ENCODE data around the gene FBXO31. TPM values are rescaled to one million over a fixed set of nuclear protein-coding genes. Genes with fewer than 3 reads are reported as not detected.
A peak's percentile ranks its signal among the peaks of the same experiment; 100 is the strongest.

The FBXO31 gene
- total and polyA plus RNA-seq, 2 of the 13 experiments (the other 11 are each of a cell fraction or from before 2014, with no cell fraction given): 92.4 to 101 TPM

- TF ChIP-seq, protein P1, sequence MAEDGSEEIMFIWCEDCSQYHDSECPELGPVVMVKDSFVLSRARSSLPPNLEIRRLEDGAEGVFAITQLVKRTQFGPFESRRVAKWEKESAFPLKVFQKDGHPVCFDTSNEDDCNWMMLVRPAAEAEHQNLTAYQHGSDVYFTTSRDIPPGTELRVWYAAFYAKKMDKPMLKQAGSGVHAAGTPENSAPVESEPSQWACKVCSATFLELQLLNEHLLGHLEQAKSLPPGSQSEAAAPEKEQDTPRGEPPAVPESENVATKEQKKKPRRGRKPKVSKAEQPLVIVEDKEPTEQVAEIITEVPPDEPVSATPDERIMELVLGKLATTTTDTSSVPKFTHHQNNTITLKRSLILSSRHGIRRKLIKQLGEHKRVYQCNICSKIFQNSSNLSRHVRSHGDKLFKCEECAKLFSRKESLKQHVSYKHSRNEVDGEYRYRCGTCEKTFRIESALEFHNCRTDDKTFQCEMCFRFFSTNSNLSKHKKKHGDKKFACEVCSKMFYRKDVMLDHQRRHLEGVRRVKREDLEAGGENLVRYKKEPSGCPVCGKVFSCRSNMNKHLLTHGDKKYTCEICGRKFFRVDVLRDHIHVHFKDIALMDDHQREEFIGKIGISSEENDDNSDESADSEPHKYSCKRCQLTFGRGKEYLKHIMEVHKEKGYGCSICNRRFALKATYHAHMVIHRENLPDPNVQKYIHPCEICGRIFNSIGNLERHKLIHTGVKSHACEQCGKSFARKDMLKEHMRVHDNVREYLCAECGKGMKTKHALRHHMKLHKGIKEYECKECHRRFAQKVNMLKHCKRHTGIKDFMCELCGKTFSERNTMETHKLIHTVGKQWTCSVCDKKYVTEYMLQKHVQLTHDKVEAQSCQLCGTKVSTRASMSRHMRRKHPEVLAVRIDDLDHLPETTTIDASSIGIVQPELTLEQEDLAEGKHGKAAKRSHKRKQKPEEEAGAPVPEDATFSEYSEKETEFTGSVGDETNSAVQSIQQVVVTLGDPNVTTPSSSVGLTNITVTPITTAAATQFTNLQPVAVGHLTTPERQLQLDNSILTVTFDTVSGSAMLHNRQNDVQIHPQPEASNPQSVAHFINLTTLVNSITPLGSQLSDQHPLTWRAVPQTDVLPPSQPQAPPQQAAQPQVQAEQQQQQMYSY (CRISPR knock-in tag; IDR thresholded peaks at IDR 0.05): no peak; the same call in 1 of the 2 replicates
- no peak; the same call in none of the 2 replicates for TF ChIP-seq ZMYM3 (CRISPR knock-in tag; IDR thresholded peaks at IDR 0.05)
- 0 out of 2 replicates have a peak, but pooled peaks have one; percentile 79 for TF ChIP-seq ZNF530 (CRISPR knock-in tag; IDR thresholded peaks at IDR 0.05; ENCODE audit: low read depth)
- no peak for TF ChIP-seq ZNF264 (CRISPR knock-in tag; IDR thresholded peaks at IDR 0.05)
- peak; percentile 40 for TF ChIP-seq U2AF1 (optimal IDR thresholded peaks at IDR 0.05; ENCODE audit: low read depth, low read length)
- peak; percentile 74 for TF ChIP-seq PHF21A (CRISPR knock-in tag; IDR thresholded peaks at IDR 0.05)
- peak; percentile 75; the same call in 1 of the 2 replicates for TF ChIP-seq ZSCAN25 (CRISPR knock-in tag; IDR thresholded peaks at IDR 0.05)
- no peak for TF ChIP-seq ERF (CRISPR knock-in tag; IDR thresholded peaks at IDR 0.05)
- TF ChIP-seq ZNF543 (CRISPR knock-in tag; IDR thresholded peaks at IDR 0.05): peak; percentile 41; the same call in 1 of the 2 replicates
- TF ChIP-seq POLR2A (IDR thresholded peaks at IDR 0.05; ENCODE audit: insufficient read depth in 1 of 2, low read depth in 2 of 2, low read length in 2 of 2): peak in 1 of 2 experiments; percentile 70; a peak in 1 of 4 replicates
- TF ChIP-seq MAX (IDR thresholded peaks at IDR 0.05): peak; percentile 53; the same call in 1 of the 2 replicates
- 0 out of 2 replicates have a peak, but pooled peaks have one; percentile 32 for TF ChIP-seq DPF2 (CRISPR knock-in tag; IDR thresholded peaks at IDR 0.05; ENCODE audit: borderline replicate concordance, low read depth)
- TF ChIP-seq, protein P2, sequence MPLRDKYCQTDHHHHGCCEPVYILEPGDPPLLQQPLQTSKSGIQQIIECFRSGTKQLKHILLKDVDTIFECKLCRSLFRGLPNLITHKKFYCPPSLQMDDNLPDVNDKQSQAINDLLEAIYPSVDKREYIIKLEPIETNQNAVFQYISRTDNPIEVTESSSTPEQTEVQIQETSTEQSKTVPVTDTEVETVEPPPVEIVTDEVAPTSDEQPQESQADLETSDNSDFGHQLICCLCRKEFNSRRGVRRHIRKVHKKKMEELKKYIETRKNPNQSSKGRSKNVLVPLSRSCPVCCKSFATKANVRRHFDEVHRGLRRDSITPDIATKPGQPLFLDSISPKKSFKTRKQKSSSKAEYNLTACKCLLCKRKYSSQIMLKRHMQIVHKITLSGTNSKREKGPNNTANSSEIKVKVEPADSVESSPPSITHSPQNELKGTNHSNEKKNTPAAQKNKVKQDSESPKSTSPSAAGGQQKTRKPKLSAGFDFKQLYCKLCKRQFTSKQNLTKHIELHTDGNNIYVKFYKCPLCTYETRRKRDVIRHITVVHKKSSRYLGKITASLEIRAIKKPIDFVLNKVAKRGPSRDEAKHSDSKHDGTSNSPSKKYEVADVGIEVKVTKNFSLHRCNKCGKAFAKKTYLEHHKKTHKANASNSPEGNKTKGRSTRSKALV (CRISPR knock-in tag; IDR thresholded peaks at IDR 0.05): no peak
- TF ChIP-seq, protein P3, sequence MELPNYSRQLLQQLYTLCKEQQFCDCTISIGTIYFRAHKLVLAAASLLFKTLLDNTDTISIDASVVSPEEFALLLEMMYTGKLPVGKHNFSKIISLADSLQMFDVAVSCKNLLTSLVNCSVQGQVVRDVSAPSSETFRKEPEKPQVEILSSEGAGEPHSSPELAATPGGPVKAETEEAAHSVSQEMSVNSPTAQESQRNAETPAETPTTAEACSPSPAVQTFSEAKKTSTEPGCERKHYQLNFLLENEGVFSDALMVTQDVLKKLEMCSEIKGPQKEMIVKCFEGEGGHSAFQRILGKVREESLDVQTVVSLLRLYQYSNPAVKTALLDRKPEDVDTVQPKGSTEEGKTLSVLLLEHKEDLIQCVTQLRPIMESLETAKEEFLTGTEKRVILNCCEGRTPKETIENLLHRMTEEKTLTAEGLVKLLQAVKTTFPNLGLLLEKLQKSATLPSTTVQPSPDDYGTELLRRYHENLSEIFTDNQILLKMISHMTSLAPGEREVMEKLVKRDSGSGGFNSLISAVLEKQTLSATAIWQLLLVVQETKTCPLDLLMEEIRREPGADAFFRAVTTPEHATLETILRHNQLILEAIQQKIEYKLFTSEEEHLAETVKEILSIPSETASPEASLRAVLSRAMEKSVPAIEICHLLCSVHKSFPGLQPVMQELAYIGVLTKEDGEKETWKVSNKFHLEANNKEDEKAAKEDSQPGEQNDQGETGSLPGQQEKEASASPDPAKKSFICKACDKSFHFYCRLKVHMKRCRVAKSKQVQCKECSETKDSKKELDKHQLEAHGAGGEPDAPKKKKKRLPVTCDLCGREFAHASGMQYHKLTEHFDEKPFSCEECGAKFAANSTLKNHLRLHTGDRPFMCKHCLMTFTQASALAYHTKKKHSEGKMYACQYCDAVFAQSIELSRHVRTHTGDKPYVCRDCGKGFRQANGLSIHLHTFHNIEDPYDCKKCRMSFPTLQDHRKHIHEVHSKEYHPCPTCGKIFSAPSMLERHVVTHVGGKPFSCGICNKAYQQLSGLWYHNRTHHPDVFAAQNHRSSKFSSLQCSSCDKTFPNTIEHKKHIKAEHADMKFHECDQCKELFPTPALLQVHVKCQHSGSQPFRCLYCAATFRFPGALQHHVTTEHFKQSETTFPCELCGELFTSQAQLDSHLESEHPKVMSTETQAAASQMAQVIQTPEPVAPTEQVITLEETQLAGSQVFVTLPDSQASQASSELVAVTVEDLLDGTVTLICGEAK (IDR thresholded peaks at IDR 0.05): no peak
- TF ChIP-seq, protein P3 (CRISPR knock-in tag; IDR thresholded peaks at IDR 0.05): no peak
Measured at GRCh38 chr16:87391324-87391949, 7.9 kb upstream of the FBXO31 start (continued).

Measured in HepG2 (cell line).